ENCODE measurements around the gene CCDC24.

GRCh38 chr1:44021156-44021555 lies 29.8 kb downstream of the CCDC24 start:
- TF ChIP-seq POLR2A (IDR thresholded peaks at IDR 0.05) (no peak), CTCF (IDR thresholded peaks at IDR 0.05) (no peak), EP300 (IDR thresholded peaks at IDR 0.05) (no peak)

Data from ovary (tissue), 3 donors.